ENCODE results near the gene B3GAT3. TPM values are rescaled to one million over a fixed set of nuclear protein-coding genes. Genes with fewer than 3 reads are reported as not detected.
"Not testable (repeated sequence)": the region's sequence is repeated elsewhere in the genome, so short reads cannot be mapped to it uniquely, and the experiment has no call there.

The B3GAT3 gene
- total RNA-seq, 1 donor: 15.7 TPM

- Histone ChIP-seq H3K27me3 (ENCODE audit: insufficient read depth, low read length) (no peaks in the 10 kb centered on the region), H3K4me3 (ENCODE audit: low read length) (no peak overlapping the region), H3K9me3 (ENCODE audit: low read depth, low read length) (no peaks in the 10 kb centered on the region), H3K4me1 (ENCODE audit: insufficient read depth, low read length) (no peaks in the 10 kb centered on the region)
Measured at GRCh38 chr11:62580959-62581715, 40.6 kb downstream of the B3GAT3 start.

- H3K4me1 ChIP-seq (ENCODE audit: insufficient read depth, low read length): peaks cover 14% of the 10 kb centered on the region
- H3K27me3 ChIP-seq (ENCODE audit: insufficient read depth, low read length): no peaks in the 10 kb centered on the region
- no peaks in the 10 kb centered on the region for H3K9me3 ChIP-seq (ENCODE audit: low read depth, low read length)
- no peak overlapping the region for H3K4me3 ChIP-seq (ENCODE audit: low read length)
Measured at GRCh38 chr11:62579252-62579651, 42.5 kb downstream of the B3GAT3 start.

- Histone ChIP-seq H3K27me3 (ENCODE audit: insufficient read depth, low read length) (no peaks in the 10 kb centered on the region), H3K9me3 (ENCODE audit: low read depth, low read length) (no peaks in the 10 kb centered on the region), H3K4me1 (ENCODE audit: insufficient read depth, low read length) (peaks cover 14% of the 10 kb centered on the region), H3K4me3 (ENCODE audit: low read length) (no peak overlapping the region)
Measured at GRCh38 chr11:62578541-62578940, 43.2 kb downstream of the B3GAT3 start.

- peaks cover 23% of the 10 kb centered on the region for H3K4me1 ChIP-seq (ENCODE audit: insufficient read depth, low read length)
- H3K4me3 ChIP-seq (ENCODE audit: low read length): no peak overlapping the region
- H3K27me3 ChIP-seq (ENCODE audit: insufficient read depth, low read length): no peaks in the 10 kb centered on the region
- no peaks in the 10 kb centered on the region for H3K9me3 ChIP-seq (ENCODE audit: low read depth, low read length)
Measured at GRCh38 chr11:62577046-62577714, 44.6 kb downstream of the B3GAT3 start.

- no peaks in the 10 kb centered on the region for H3K9me3 ChIP-seq (ENCODE audit: low read depth, low read length)
- peaks cover 23% of the 10 kb centered on the region for H3K4me1 ChIP-seq (ENCODE audit: insufficient read depth, low read length)
- H3K27me3 ChIP-seq (ENCODE audit: insufficient read depth, low read length): no peaks in the 10 kb centered on the region
- H3K4me3 ChIP-seq (ENCODE audit: low read length): no peak overlapping the region
Measured at GRCh38 chr11:62575837-62576236, 45.9 kb downstream of the B3GAT3 start.

- Histone ChIP-seq H3K9me3 (ENCODE audit: low read depth, low read length) (no peaks in the 10 kb centered on the region), H3K4me3 (ENCODE audit: low read length) (no peak overlapping the region), H3K4me1 (ENCODE audit: insufficient read depth, low read length) (peaks cover 27% of the 10 kb centered on the region), H3K27me3 (ENCODE audit: insufficient read depth, low read length) (no peaks in the 10 kb centered on the region)
Measured at GRCh38 chr11:62575156-62575555, 46.6 kb downstream of the B3GAT3 start.

GRCh38 chr11:62574363-62575071, 47.3 kb downstream of the B3GAT3 start:
- no peaks in the 10 kb centered on the region for H3K27me3 ChIP-seq (ENCODE audit: insufficient read depth, low read length)
- H3K4me3 ChIP-seq (ENCODE audit: low read length): peak overlapping the region; percentile 72
- no peaks in the 10 kb centered on the region for H3K9me3 ChIP-seq (ENCODE audit: low read depth, low read length)
- H3K4me1 ChIP-seq (ENCODE audit: insufficient read depth, low read length): peaks cover 28% of the 10 kb centered on the region

GRCh38 chr11:62573592-62574362, 48.0 kb downstream of the B3GAT3 start, which contains the start of gene EEF1G:
EEF1G (minus strand) TSS chr11:62573891; CDS start chr11:62573842, 49 bp downstream.
- peaks cover 28% of the 10 kb centered on the region for H3K4me1 ChIP-seq (ENCODE audit: insufficient read depth, low read length)
- H3K27me3 ChIP-seq (ENCODE audit: insufficient read depth, low read length): no peaks in the 10 kb centered on the region
- H3K4me3 ChIP-seq (ENCODE audit: low read length): peak within 1 kb of the TSS; percentile 72
- no peaks in the 10 kb centered on the region for H3K9me3 ChIP-seq (ENCODE audit: low read depth, low read length)

GRCh38 chr11:62573006-62573591, 48.7 kb downstream of the B3GAT3 start:
- H3K27me3 ChIP-seq (ENCODE audit: insufficient read depth, low read length): no peaks in the 10 kb centered on the region
- no peaks in the 10 kb centered on the region for H3K9me3 ChIP-seq (ENCODE audit: low read depth, low read length)
- H3K4me3 ChIP-seq (ENCODE audit: low read length): peak overlapping the region; percentile 72
- H3K4me1 ChIP-seq (ENCODE audit: insufficient read depth, low read length): peaks cover 28% of the 10 kb centered on the region

GRCh38 chr11:62572431-62572830, 49.4 kb downstream of the B3GAT3 start:
- Histone ChIP-seq H3K27me3 (ENCODE audit: insufficient read depth, low read length) (no peaks in the 10 kb centered on the region), H3K9me3 (ENCODE audit: low read depth, low read length) (no peaks in the 10 kb centered on the region), H3K4me3 (ENCODE audit: low read length) (no peak overlapping the region), H3K4me1 (ENCODE audit: insufficient read depth, low read length) (peaks cover 32% of the 10 kb centered on the region)

- H3K27me3 ChIP-seq (ENCODE audit: insufficient read depth, low read length); H3K9me3 ChIP-seq (ENCODE audit: low read depth, low read length); H3K4me3 ChIP-seq (ENCODE audit: low read length): not testable (repeated sequence)
- H3K4me1 ChIP-seq (ENCODE audit: insufficient read depth, low read length): peaks cover 34% of the 10 kb centered on the region
Measured at GRCh38 chr11:62571493-62571892, 50.3 kb downstream of the B3GAT3 start.

- not testable (repeated sequence) for H3K9me3 ChIP-seq (ENCODE audit: low read depth, low read length); H3K27me3 ChIP-seq (ENCODE audit: insufficient read depth, low read length); H3K4me3 ChIP-seq (ENCODE audit: low read length)
- H3K4me1 ChIP-seq (ENCODE audit: insufficient read depth, low read length): peaks cover 34% of the 10 kb centered on the region
Measured at GRCh38 chr11:62570903-62571302, 50.9 kb downstream of the B3GAT3 start.

GRCh38 chr11:62569611-62570010, 52.2 kb downstream of the B3GAT3 start:
- no peaks in the 10 kb centered on the region for H3K9me3 ChIP-seq (ENCODE audit: low read depth, low read length)
- H3K27me3 ChIP-seq (ENCODE audit: insufficient read depth, low read length): no peaks in the 10 kb centered on the region
- peaks cover 24% of the 10 kb centered on the region for H3K4me1 ChIP-seq (ENCODE audit: insufficient read depth, low read length)
- H3K4me3 ChIP-seq (ENCODE audit: low read length): no peak overlapping the region

GRCh38 chr11:62567018-62567633, 54.7 kb downstream of the B3GAT3 start:
- Histone ChIP-seq H3K4me3 (ENCODE audit: low read length) (no peak overlapping the region), H3K4me1 (ENCODE audit: insufficient read depth, low read length) (peaks cover 11% of the 10 kb centered on the region), H3K27me3 (ENCODE audit: insufficient read depth, low read length) (no peaks in the 10 kb centered on the region), H3K9me3 (ENCODE audit: low read depth, low read length) (no peaks in the 10 kb centered on the region)
